GM18909 (cell line): ENCODE data around the gene NRXN3.

Experiments used
- ATAC-seq: cut with Tn5 transposase; IDR thresholded peaks from one replicate; pipeline ENCODE4 v1.9.1; 2021; ENCODE audit warnings: mild to moderate bottlenecking; ENCODE audit not compliant: unreplicated experiment, poor library complexity

NRXN3 gene

GRCh38 chr14:79656496-79656895, 1486.3 kb downstream of the NRXN3 start:
- no peak for ATAC-seq

DNA sequence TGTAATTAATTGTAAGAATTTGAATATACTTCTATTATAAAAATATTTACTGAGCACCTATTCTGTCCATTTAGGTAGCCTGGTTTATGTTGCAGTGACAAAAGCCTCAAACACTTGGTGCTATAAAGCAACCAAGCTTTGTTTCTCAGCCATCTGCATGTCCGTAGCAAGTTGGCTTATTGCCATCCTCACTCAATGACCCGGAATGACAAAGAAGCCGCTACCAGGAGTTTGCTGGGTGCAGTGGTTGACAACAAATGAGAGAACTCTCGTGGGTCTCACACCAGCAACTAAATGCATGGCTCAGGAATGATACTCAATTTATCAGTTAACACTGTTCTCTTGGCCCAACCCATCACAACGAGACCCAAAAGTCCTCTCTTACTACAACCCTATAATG, 1488.0 kb downstream of the NRXN3 start:
- no peak for ATAC-seq

DNA sequence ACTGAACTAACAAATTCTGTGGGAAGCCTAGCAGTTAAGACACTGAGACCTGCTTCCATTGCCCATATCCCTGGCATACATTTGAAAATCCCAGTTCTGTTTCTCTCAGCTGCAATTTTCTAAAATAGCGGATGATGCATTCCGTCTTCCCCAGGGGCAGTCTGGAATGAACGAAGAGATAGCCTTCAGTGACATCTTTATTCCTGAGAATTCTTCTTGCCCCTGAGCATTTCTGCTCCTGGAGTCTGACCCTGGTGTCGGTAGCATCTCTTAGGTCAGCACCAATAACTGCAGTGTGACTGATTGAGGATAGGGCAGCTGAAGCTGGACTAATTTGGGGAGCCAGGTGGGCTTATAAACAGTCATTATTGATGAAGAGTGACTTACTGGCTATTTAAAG, 1488.6 kb downstream of the NRXN3 start:
- no peak for ATAC-seq

DNA sequence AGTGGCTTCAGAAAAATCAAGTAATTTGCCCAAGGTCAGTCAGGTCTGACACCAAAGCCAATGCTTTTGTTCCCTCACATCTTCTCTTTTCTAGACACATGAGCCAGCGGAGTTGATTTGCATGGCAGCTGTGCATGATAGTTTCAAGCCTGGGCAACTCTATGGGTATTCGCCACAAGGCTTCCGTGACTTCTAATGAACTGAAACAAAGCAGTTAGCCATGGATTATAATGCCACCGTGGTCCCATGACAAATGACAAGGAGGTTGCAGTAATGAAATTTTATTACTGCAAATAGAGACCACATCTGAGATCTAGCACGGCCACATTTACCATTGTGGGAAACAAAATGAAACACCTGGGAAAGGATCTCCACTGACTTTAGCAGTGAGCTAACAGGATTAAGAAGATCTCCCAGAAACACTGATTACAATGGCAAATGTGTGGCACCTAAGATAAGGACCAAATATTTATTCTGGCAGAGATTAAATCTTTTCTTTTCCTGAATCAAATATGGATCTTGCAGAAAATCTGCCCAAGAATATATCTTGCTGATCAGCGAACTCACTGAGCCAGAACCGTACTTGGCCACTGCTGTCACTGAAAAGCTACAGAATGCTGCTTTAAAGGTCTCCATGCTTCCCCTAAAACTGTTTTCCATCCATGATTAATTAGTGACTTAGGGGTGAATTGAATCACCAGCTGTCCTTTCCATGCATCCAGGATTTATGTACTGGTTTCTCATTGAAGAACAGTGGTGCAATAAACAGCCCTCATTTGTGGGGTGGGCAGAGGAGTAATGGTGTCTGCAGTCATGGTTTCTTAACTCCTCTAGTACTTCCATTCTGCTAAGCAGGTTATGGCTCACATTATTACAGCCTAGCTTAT, 1490.1 kb downstream of the NRXN3 start:
- ATAC-seq: no peak

- ATAC-seq: no peak
Observed at GRCh38 chr14:79661752-79662151, 1491.6 kb downstream of the NRXN3 start.

DNA sequence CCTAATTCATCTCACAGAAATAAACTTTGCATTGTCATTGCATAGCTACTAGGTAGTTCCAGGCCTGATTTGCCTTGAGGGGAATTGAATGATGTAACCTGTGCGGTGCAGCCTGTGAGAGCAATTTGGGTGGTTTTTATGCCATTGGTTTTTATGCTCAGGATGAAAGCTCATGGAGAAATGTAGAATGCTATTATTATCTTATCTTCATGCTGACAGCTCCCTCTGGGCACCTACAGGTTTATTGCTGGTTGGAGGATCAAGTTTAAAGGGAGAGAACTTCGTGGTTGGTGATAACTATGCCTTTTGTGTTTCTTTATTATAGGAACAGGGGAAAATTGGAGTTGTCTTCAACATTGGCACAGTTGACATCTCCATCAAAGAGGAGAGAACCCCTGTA, 1493.3 kb downstream of the NRXN3 start:
- no peak for ATAC-seq

GRCh38 chr14:79665556-79665955, 1495.4 kb downstream of the NRXN3 start:
- ATAC-seq: no peak

DNA sequence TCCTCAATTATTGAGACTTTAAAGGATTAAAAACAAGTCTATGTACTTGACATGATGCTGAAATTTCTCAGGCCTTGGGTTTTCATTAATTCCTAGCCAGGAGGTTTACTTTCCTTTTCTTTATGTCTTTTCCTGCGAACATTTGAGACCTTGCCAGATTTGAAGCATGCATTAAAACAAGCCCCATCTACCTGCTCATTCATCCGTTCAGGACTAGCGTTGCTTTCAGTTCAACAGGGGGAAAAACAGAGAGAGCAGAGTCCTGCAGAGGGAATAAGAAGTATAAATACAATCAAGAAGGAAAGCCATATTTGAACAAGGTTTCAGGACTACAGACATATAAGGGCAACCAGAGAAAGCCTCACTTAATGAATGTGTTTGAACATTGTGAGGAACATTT, 1498.8 kb downstream of the NRXN3 start:
- ATAC-seq: no peak

- no peak for ATAC-seq
Observed at GRCh38 chr14:79670811-79671210, 1500.6 kb downstream of the NRXN3 start.

GRCh38 chr14:79680087-79680486, 1509.9 kb downstream of the NRXN3 start:
- no peak for ATAC-seq

DNA sequence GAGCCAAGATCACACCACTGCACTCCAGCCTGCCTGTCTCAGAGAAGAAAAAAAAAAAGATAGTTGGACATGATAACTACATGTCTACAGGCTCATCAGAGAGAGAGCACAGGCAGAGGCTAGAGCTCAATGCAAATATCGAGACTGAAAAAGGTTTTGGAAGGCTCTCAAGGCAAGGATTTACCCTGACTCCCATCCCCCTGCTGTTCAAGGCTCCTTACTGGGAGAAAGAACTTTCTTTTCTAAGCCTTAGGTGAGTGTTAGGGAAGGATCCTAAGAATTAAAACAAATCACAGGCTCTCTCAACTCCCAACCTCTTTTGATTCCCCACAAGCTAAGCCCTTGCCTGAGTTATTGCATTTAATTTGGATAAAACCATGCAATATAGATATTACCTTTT, 1516.0 kb downstream of the NRXN3 start:
- no peak for ATAC-seq

DNA sequence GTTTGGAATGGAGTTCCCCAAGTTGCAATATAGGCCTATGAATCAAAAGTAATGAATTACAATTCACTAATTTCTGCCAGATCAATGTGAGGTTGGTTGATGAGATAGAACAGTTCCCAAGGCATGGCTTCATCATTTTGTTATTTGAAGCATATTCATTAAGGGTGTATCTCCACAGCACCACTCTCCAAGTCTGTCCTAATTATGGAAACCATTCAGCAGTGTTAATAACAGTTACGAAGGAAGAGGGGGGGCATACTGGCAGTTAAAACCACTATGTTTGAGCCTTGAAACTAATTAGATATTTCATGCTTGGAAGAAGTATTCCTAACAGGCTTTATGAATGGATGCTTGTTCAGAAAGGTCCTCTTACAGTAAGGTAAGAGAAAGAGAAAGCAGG, 1520.8 kb downstream of the NRXN3 start:
- no peak for ATAC-seq

DNA sequence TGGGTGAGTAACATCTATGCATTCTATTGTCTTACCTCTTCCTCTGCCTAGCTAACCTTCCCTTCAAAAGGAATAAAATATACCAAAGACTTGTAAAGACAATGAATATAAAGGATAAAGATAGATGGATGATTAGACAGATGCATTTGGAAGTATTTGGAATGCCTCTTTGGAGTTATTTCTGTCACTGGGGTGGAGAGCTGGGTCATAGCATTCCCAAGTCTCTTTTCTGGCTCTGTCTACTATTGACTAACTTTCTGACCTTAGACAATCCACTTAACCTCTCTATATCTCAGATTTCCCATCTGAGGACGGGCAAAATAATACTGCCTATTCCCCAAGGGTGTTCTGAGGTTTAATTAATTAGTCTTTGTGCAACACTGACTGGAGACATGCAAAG, 1523.8 kb downstream of the NRXN3 start:
- ATAC-seq: no peak

- no peak for ATAC-seq
Observed at GRCh38 chr14:79695307-79695706, 1525.1 kb downstream of the NRXN3 start.

- ATAC-seq: no peak
Observed at GRCh38 chr14:79698298-79698711, 1528.1 kb downstream of the NRXN3 start.

DNA sequence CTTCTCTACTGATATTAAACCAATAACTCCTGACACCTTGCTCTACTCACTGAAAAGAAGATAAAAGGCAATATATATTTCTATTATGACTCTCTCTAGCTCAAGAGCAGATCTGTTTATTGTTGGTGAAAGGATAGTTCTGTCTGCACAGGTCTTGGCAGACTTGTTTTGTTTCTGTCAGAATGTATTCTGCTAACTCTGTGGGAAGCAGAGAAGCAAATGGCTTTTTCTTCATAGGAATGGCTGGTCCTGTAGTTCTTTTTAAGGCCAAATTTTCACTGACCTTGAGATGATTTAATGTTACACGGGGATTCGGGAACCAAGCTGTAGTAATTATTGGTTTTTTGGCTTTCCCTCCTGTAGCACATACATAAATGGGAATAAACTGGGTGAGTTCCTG, 1529.0 kb downstream of the NRXN3 start:
- no peak for ATAC-seq

- no peak for ATAC-seq
Observed at GRCh38 chr14:79701371-79701770, 1531.2 kb downstream of the NRXN3 start.

DNA sequence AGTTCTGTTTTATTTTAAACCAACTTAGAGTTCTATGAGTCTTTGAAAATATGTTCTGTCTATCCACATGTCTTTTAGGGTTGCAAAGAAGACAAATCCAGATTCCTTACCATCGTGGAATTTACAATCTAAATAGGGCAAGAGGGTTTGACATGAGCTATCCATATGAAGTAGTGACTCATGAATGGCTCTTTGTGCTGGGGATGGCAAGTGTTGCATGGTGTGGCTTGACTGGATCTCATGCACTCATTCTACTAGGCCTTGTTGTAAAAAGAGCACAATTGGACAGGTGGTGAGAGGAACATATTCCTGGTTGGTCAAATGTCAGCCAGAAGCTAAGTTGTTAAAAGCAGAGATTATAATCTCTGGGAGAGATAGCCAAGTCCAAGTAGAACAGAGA, 1532.0 kb downstream of the NRXN3 start:
- ATAC-seq: no peak

DNA sequence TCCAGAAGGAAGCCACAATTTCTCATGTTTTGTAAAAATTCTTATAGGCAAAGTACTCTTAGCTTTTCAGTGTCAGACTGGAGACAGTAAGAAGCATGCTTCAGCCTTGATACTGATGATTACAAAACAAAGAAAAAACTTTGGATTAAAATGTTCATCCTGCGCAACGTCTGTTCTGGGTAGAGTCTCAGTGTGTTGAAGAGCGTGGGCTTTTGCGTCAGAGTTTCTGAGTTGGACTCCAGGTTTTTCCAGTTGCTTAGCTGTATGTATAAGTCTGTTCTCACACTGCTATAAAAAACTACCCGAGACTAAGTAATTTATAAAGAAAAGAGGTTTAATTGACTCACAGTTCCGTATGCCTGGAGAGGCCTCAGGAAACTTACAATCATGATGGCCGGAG, 1533.0 kb downstream of the NRXN3 start:
- ATAC-seq: no peak

- no peak for ATAC-seq
Observed at GRCh38 chr14:79704041-79704807, 1534.1 kb downstream of the NRXN3 start.

DNA sequence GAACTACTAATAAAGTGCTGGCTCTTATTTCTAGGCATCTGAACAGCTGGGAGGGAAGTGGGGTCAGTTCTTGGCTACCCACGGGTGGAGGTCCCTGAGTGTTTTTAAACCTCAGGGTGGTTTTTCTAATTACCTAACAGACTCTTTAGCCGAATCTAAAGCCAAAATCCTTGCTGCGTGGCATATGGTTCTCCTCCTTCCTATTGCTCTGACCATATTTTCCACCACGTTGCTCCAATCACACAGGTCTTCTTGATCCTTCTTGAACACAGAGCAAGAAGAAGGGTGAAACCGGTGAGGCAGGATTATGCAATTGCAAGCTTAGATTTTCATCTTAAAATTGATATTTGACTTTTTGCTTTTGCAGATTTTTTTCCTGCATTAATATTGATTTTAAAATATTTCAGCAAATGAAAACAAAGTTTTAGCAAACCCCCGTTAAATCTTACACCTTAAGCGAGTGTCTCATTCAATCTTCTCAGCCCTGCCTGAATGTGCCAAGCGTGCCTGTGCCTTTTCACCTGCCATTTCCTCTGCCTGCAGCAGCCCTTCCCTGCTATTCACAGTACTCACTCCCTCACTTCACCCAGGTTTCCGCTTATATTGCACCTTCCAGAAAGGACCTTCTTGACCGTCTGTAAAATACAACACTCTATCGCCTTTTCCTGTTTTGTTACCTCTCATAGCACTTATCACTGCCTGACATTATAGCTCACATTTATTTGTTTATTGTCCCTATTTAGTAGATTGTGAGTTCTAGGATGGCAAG, 1535.1 kb downstream of the NRXN3 start:
- no peak for ATAC-seq
